Measurements from ENCODE around the gene BPTF. TPM values are rescaled to one million over a fixed set of nuclear protein-coding genes. Genes with fewer than 3 reads are reported as not detected.

BPTF gene
- total and polyA plus RNA-seq, 2 of the 8 experiments (the other 6 are each of a cell fraction or from before 2014, with no cell fraction given): 107 to 228 TPM

- Histone ChIP-seq H3K36me3 (ENCODE audit: control insufficient read depth in 2 of 4, insufficient read depth in 4 of 4, low read length in 3 of 4) (peaks cover 0 to 20% (median under 1%) of the 10 kb centered on the region in 4 experiments; a peak in 2 of 8 replicates), H4K20me1 (replicated peaks in 1 of 2; ENCODE audit: control insufficient read depth in 1 of 2, insufficient read depth in 2 of 2, low read length in 2 of 2) (no peaks in the 10 kb centered on the region), H3K79me2 (ENCODE audit: control insufficient read depth in 1 of 2, insufficient read depth in 2 of 2, low read length in 2 of 2) (peaks cover 3 to 10% of the 10 kb centered on the region in 2 experiments; a peak in 3 of 4 replicates), H3K18ac (ENCODE audit: extremely low read depth, low read length) (0 out of 2 replicates have a peak overlapping the region, but pooled peaks have one; percentile 76), H3K9ac (replicated peaks in 1 of 4; ENCODE audit: extremely low read depth in 1 of 4, low read depth in 3 of 4, low read length in 3 of 4) (peak overlapping the region in 3 of 4 experiments; percentile 78 to 87 (median 80); a peak in 6 of 7 replicates), H2BK120ac (replicated peaks; ENCODE audit: low read depth, low read length) (peak overlapping the region; percentile 87), H2AK5ac (ENCODE audit: low read depth, low read length) (no peak overlapping the region), H4K5ac (ENCODE audit: insufficient read length, low read depth, low read length) (peak overlapping the region; percentile 79), H3K4ac (replicated peaks; ENCODE audit: insufficient read length, low read depth, low read length) (peak overlapping the region; percentile 34), H2BK15ac (ENCODE audit: low read length) (no peak overlapping the region), H3K4me3 (ENCODE audit: extremely low read depth in 1 of 4, insufficient read depth in 2 of 4, low read depth in 3 of 4, low read length in 4 of 4) (peak overlapping the region; percentile 70 to 87 (median 78)), H4K8ac (ENCODE audit: extremely low read depth, insufficient read depth, low read length) (no peak overlapping the region), H2AFZ (ENCODE audit: low read length) (no peak overlapping the region), H3K4me2 (ENCODE audit: insufficient read depth in 1 of 2, low read depth in 2 of 2, low read length in 2 of 2) (peak overlapping the region; percentile 81 to 95), H3K27me3 (replicated peaks in 1 of 4; ENCODE audit: control insufficient read depth in 3 of 4, extremely low read depth in 1 of 4, insufficient read depth in 3 of 4, low read length in 3 of 4) (no peaks in the 10 kb centered on the region), H3K56ac (replicated peaks; ENCODE audit: insufficient read length, low read depth, low read length) (peak overlapping the region; percentile 34), H3K9me3 (ENCODE audit: insufficient read depth in 2 of 2, low read depth in 1 of 2, low read length in 1 of 2) (no peaks in the 10 kb centered on the region), H2BK20ac (ENCODE audit: low read length) (no peak overlapping the region), H4K91ac (replicated peaks; ENCODE audit: insufficient read length, low read length) (peak overlapping the region; percentile 63), H3K14ac (ENCODE audit: insufficient read length) (no peak overlapping the region), H3K23me2 (ENCODE audit: low read depth, low read length) (peaks cover 4% of the 10 kb centered on the region; the same call in 1 of the 2 replicates), H3K23ac (ENCODE audit: insufficient read length) (no peak overlapping the region), H2BK12ac (ENCODE audit: low read depth, low read length) (peak overlapping the region; percentile 11; the same call in 1 of the 2 replicates), H3K27ac (ENCODE audit: low read depth, low read length) (peak overlapping the region; percentile 95), H2BK5ac (ENCODE audit: low read depth, low read length) (peak overlapping the region; percentile 88), H3K79me1 (ENCODE audit: low read depth, low read length) (no peaks in the 10 kb centered on the region), H3K4me1 (replicated peaks in 1 of 4; ENCODE audit: control insufficient read depth in 3 of 4, insufficient read depth in 4 of 4, low read length in 3 of 4) (peaks cover 0 to 7% (median 2%) of the 10 kb centered on the region in 4 experiments; a peak in 4 of 7 replicates)
- WGBS, 2 experiments (ENCODE audit: extremely low coverage in 1 of 2, insufficient coverage in 1 of 2, insufficient read length in 1 of 2, insufficient replicate concordance in 2 of 2, low coverage in 1 of 2, low lambda C conversion rate in 2 of 2, missing lambda C conversion rate in 1 of 2): 5% methylated on average over 9 of the region's 9 CpGs; no CpG with 5 or more reads in 1 of the 2 experiments
- POLR2A ChIA-PET (ENCODE audit: partially characterized antibody): interaction anchor here (0.8 to 2.9 kb wide), 16 partner anchors 12 to 144 kb away, joined by 3 to 14 read pairs (median 5); partner anchors contain the start of genes C17orf58 and KPNA2
- FAIRE-seq (no peak), DNase-seq (ENCODE audit: low read depth in 1 of 2, low spot score in 2 of 2) (no peak)
- CTCF ChIA-PET (ENCODE audit: partially characterized antibody): interaction anchor here (1.0 to 1.5 kb wide), 2 partner anchors 11 to 18 kb away, joined by 4 to 12 read pairs; no protein-coding TSS in a partner anchor
- no peak for TF ChIP-seq CTBP2 (IDR thresholded peaks at IDR 0.05; ENCODE audit: borderline replicate concordance, insufficient read depth, insufficient read length, low read length)
- no peak for TF ChIP-seq GABPA (IDR thresholded peaks at IDR 0.05; ENCODE audit: borderline replicate concordance, insufficient read depth, low read length)
- no peak for TF ChIP-seq RXRA (IDR thresholded peaks at IDR 0.05; ENCODE audit: insufficient read depth, low read depth, low read length)
- TF ChIP-seq SIN3A (conservative IDR thresholded peaks at IDR 0.05 in 1 of 2, IDR thresholded peaks at IDR 0.05 in 1 of 2; ENCODE audit: low read depth in 1 of 2, low read length in 2 of 2): no peak
- no peak for TF ChIP-seq TBP (IDR thresholded peaks at IDR 0.05; ENCODE audit: low read depth, low read length)
- TF ChIP-seq KDM4A (IDR thresholded peaks at IDR 0.05; ENCODE audit: low read depth, low read length, severe bottlenecking): no peak
- TF ChIP-seq POLR2AphosphoS5 (IDR thresholded peaks at IDR 0.05; ENCODE audit: low read depth, low read length): no peak
- TF ChIP-seq RAD21 (IDR thresholded peaks at IDR 0.05 in 1 of 2, conservative IDR thresholded peaks at IDR 0.05 in 1 of 2; ENCODE audit: low read depth in 2 of 2, low read length in 2 of 2): no peak
- no peak for TF ChIP-seq SP1 (IDR thresholded peaks at IDR 0.05; ENCODE audit: low read depth, low read length)
- no peak for TF ChIP-seq SP4 (IDR thresholded peaks at IDR 0.05; ENCODE audit: low read length)
- no peak for TF ChIP-seq ASH2L (IDR thresholded peaks at IDR 0.05; ENCODE audit: low read length)
- TF ChIP-seq E2F6 (IDR thresholded peaks at IDR 0.05): no peak
Observed at GRCh38 chr17:67974185-67974584, 148.9 kb downstream of the BPTF start.
